CD4-positive, alpha-beta T cell (primary cell): ENCODE data around the gene XAGE2. TPM values are rescaled to one million over a fixed set of nuclear protein-coding genes. Genes with fewer than 3 reads are reported as not detected.

Experiments
- ATAC-seq: fragments of 200-7000 bp; cut with Tn5 transposase; one replicate; pipeline ENCODE4 v1.10.0; 2022; ENCODE audit warnings: mild to moderate bottlenecking; ENCODE audit not compliant: poor library complexity
- CTCF ChIA-PET: fragments of 350-600 bp; sonication (Branson Sonifier 250); formaldehyde crosslinking; loops from one replicate; lab custom pipeline; 2021; ENCODE audit warnings: antibody characterized with exemption, inconsistent platforms; lab: Charles Lee
- POLR2A ChIA-PET: fragments of 350-600 bp; sonication (Branson Sonifier 250); formaldehyde crosslinking; loops from one replicate; lab custom pipeline; 2021; ENCODE audit warnings: antibody characterized with exemption, inconsistent platforms; lab: Charles Lee
- DNase-seq, 14 experiments: peaks; one replicate each; pipeline ENCODE4 v3.0.0-alpha.2; 2013 to 2020; ENCODE audit warnings: mixed read lengths in 2 of 14
- H3K27ac ChIP-seq, 2 donors: one replicate each; pipeline versions ENCODE4 v1.5.1 to v1.7.0; 2013; ENCODE audit warnings: low read length in 2 of 2, low read depth in 1 of 2, mild to moderate bottlenecking in 1 of 2
- H3K27me3 ChIP-seq, 2 experiments: 1 replicate in 1 of 2; 2 replicates in 1 of 2; pipeline versions ENCODE4 v1.6.1 to v1.7.0; 2013; ENCODE audit warnings: low read length in 2 of 2, control low read depth in 1 of 2, mild to moderate bottlenecking in 1 of 2, moderate library complexity in 1 of 2; ENCODE audit not compliant: insufficient read depth in 2 of 2, control insufficient read depth in 1 of 2
- H3K36me3 ChIP-seq: one replicate; pipeline ENCODE4 v1.6.1; 2013; ENCODE audit warnings: low read length, control low read depth; ENCODE audit not compliant: insufficient read depth
- H3K4me1 ChIP-seq: one replicate; pipeline ENCODE4 v1.6.1; 2013; ENCODE audit warnings: low read length, control low read depth; ENCODE audit not compliant: insufficient read depth
- H3K4me3 ChIP-seq: one replicate; pipeline ENCODE4 v1.5.1; 2013; ENCODE audit warnings: mild to moderate bottlenecking, low read length, moderate library complexity
- H3K9me3 ChIP-seq, 2 experiments: 1 replicate in 1 of 2; 2 replicates in 1 of 2; pipeline versions ENCODE4 v1.6.1 to v1.7.0; 2013; ENCODE audit warnings: low read length in 2 of 2, mild to moderate bottlenecking in 2 of 2, control low read depth in 1 of 2, moderate library complexity in 1 of 2; ENCODE audit not compliant: control insufficient read depth in 1 of 2, insufficient read depth in 1 of 2
- H3K27ac Mint-ChIP-seq: one replicate; pipeline ENCODE4 v1.8.0; 2020; ENCODE audit warnings: mixed read lengths
- H3K27me3 Mint-ChIP-seq: one replicate; pipeline ENCODE4 v1.8.0; 2021; ENCODE audit warnings: mixed read lengths
- H3K36me3 Mint-ChIP-seq: one replicate; pipeline ENCODE4 v1.8.0; 2021; ENCODE audit warnings: low read depth, mixed read lengths
- H3K4me1 Mint-ChIP-seq: one replicate; pipeline ENCODE4 v1.8.0; 2021; ENCODE audit warnings: low read depth, mixed read lengths
- H3K4me3 Mint-ChIP-seq: one replicate; pipeline ENCODE4 v1.8.0; 2020; ENCODE audit warnings: mild to moderate bottlenecking, mixed read lengths
- H3K9me3 Mint-ChIP-seq: one replicate; pipeline ENCODE4 v1.8.0; 2020; ENCODE audit warnings: mixed read lengths
- CTCF ChIP-seq: fragments of 200-600 bp; IDR thresholded peaks from one replicate; pipeline ENCODE4 v1.8.0; 2022; ENCODE audit warnings: antibody characterized with exemption, mild to moderate bottlenecking
- intact Hi-C, 2 experiments: fragments of 100-400 bp; cut with DNase I in 1 of 2; cut with micrococcal nuclease in 1 of 2; formaldehyde crosslinking; loops; one replicate each; pipeline versions ENCODE4 v1.15.1 to v1.9.0; 2023 to 2025; cut with DNase I, micrococcal nuclease
- total RNA-seq, 174 experiments: library from RNA in 2 of 174; stranded (reverse) in 2 of 174; gene quantifications; one replicate each; pipeline ENCODE4 v1.2.3 and lab custom pipeline; 2021 to 2026

The XAGE2 gene
- total RNA-seq, 2 experiments from 2014 or later: not detected

GRCh38 chrX:52361941-52362340 lies 6.9 kb upstream of the XAGE2 start:
- H3K9me3 Mint-ChIP-seq: no peaks in the 10 kb centered on the region
- TF ChIP-seq CTCF: no peak
- ChIA-PET CTCF (no interaction called here), POLR2A (no interaction called here)
- H3K27me3 Mint-ChIP-seq: peaks cover 24% of the 10 kb centered on the region
- H3K4me1 Mint-ChIP-seq: no peaks in the 10 kb centered on the region
- Histone ChIP-seq H3K27me3 (peaks cover 3 to 13% of the 10 kb centered on the region in 2 experiments), H3K4me1 (no peaks in the 10 kb centered on the region), H3K9me3 (no peaks in the 10 kb centered on the region), H3K36me3 (no peaks in the 10 kb centered on the region), H3K27ac (no peak overlapping the region), H3K4me3 (no peak overlapping the region)
- no peak overlapping the region for H3K27ac Mint-ChIP-seq
- ATAC-seq: no peak
- H3K36me3 Mint-ChIP-seq: no peaks in the 10 kb centered on the region
- H3K4me3 Mint-ChIP-seq: no peak overlapping the region
- intact Hi-C loops: no loop called here
- no peak for DNase-seq

- H3K27me3 ChIP-seq: peaks cover 3 to 13% of the 10 kb centered on the region in 2 experiments
- no peak overlapping the region for H3K4me3 ChIP-seq
- DNase-seq: no peak
- Mint-ChIP-seq H3K27me3 (peaks cover 27% of the 10 kb centered on the region), H3K9me3 (no peaks in the 10 kb centered on the region), H3K27ac (no peak overlapping the region), H3K36me3 (no peaks in the 10 kb centered on the region), H3K4me1 (no peaks in the 10 kb centered on the region), H3K4me3 (no peak overlapping the region)
- H3K9me3 ChIP-seq: no peaks in the 10 kb centered on the region
- TF ChIP-seq CTCF: no peak
- ChIA-PET POLR2A (no interaction called here), CTCF (no interaction called here)
- H3K4me1 ChIP-seq: no peaks in the 10 kb centered on the region
- ATAC-seq: no peak
- no peak overlapping the region for H3K27ac ChIP-seq
- intact Hi-C loops: no loop called here
- H3K36me3 ChIP-seq: no peaks in the 10 kb centered on the region
Observed at GRCh38 chrX:52363247-52363883, 5.5 kb upstream of the XAGE2 start.

GRCh38 chrX:52378870-52379269 lies 10.0 kb downstream of the XAGE2 start:
- no peaks in the 10 kb centered on the region for H3K9me3 Mint-ChIP-seq
- no peak overlapping the region for H3K27ac ChIP-seq
- intact Hi-C loops: no loop called here
- peaks cover 5 to 9% of the 10 kb centered on the region in 2 experiments for H3K27me3 ChIP-seq
- ChIA-PET POLR2A (no interaction called here), CTCF (no interaction called here)
- ATAC-seq (no peak), DNase-seq (no peak)
- H3K9me3 ChIP-seq: no peaks in the 10 kb centered on the region
- H3K27ac Mint-ChIP-seq: no peak overlapping the region
- peaks cover 16% of the 10 kb centered on the region for H3K27me3 Mint-ChIP-seq
- H3K4me1 ChIP-seq: no peaks in the 10 kb centered on the region
- no peaks in the 10 kb centered on the region for H3K36me3 ChIP-seq
- H3K4me3 ChIP-seq: no peak overlapping the region
- no peaks in the 10 kb centered on the region for H3K36me3 Mint-ChIP-seq
- TF ChIP-seq CTCF: no peak
- H3K4me3 Mint-ChIP-seq: no peak overlapping the region
- H3K4me1 Mint-ChIP-seq: no peaks in the 10 kb centered on the region
